HG03521 (cell line): ENCODE measurements around the gene TM6SF1.
"Not testable (repeated sequence)": the region's sequence is repeated elsewhere in the genome, so short reads cannot be mapped to it uniquely, and the experiment has no call there.

Source experiments
- ATAC-seq: cut with Tn5 transposase; IDR thresholded peaks from one replicate; pipeline ENCODE4 v1.9.1; 2021; ENCODE audit warnings: mild to moderate bottlenecking, moderate library complexity; ENCODE audit not compliant: unreplicated experiment

TM6SF1 gene

DNA sequence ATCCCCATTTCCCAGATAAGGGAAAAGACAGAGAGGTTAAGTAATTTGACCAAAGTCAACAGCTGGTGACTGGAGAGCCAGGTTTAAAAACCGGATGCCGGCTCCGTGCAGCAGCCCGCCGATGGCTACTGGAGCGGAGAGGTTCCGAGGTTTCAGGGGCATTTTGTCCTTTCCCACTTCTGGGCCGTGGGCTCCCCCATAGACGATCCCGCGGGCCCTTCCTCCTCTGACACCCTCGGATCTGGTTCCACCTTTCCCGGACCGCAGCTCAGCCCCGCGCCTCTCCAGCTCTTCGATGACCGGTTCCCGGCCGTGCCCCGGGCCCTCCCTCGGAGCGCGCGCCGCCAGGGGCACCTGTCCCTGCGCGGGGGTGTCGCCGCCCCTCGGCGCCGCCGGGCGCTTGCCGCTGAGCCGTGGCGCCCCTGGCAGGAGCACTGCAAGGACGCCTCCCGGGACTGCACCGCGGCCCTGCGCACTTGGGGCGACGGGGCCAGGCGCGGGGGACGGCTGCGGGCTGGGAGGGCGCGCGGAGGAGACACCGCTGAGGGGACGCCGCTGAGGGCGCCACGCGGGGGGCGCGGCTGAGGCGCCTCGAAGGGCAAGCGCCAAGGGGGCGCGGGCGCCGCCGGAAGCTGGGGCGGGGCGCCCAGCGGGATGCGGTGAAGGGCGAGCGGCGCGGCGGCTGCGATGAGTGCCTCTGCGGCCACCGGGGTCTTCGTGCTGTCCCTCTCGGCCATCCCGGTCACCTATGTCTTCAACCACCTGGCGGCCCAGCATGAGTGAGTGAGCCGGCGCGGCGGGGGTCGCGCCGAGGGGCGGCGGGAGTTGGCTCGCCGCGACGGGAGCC is at the start of gene TM6SF1:
TM6SF1 (plus strand) TSS at position 652 of the 847 bp plus-strand sequence; CDS start at position 688, 36 bp downstream.
- no peak for ATAC-seq

DNA sequence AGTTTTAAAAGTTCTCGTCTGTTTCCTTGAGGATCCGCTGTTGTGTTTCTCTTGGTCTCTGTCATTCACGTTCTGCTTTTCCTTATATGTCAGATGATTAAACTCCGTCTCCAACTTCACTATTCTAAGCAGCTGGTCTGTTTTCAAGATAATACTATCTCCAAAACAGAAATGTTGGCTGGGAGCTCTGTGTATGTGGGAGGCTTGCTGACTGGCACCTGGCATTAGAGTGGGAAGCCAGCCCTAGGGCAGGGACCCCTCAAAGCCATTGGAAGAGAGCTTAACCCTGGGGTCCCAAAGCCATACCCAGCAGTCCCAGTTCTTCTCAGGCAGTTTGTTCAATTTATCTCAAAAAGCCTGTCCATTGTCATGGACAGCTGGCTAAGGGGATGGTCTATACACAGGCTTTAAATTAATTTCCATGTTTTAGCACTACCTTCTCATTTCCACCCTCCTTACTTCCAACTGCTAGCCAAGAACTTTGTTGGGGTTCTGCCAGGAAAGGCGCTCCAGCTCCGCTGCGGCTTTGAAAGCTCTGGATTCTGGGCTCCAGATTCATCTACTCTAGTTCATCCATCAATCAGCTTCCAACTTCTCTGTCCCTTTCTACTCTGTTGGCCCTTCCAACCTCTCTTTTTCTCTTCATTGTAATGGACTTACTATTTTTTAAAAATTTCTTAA is 49.6 kb upstream of the TM6SF1 start:
- no peak for ATAC-seq

GRCh38 chr15:83061680-83062079 is 45.8 kb upstream of the TM6SF1 start:
- ATAC-seq = no peak

GRCh38 chr15:83062768-83063180 is 44.7 kb upstream of the TM6SF1 start:
- ATAC-seq = no peak

DNA sequence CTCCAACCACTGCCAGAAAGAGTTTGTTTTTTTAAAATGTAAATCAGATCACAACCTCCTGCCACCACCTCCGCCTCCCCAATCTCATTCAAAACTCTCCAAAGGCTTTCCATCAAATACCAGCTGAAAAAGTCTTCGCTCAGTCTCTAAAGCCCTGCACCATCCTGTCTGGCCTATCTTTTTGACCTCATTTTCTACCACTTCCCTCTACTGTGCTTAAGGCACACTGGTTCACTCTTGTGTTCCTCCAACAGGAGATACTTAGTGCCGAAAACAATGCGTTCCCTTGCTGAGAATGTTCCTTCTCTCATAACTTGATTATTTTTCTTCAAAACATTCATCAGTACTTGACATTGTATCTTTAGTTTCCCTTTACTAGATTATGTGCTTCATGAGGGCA is 43.9 kb upstream of the TM6SF1 start:
- ATAC-seq = no peak

DNA sequence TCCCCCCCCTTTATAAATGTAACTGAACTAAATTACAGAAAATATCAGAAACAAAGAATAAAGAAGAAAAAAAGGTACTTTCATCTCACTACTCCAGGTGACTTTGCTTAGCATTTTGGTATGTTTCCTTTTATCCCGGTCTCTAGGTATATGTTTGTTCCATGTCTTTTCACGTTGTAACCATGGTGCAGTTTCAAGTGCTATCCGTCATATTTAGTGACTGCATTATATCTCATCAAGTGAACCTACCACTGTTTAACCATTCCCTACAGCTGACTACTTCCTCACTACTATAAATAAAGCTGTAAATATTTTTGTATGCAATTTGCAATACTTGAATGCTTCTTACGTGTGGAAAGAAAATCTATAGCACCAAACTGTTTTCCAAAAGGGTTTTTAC is 42.6 kb upstream of the TM6SF1 start:
- ATAC-seq = no peak

GRCh38 chr15:83065431-83065830 is 42.0 kb upstream of the TM6SF1 start:
- ATAC-seq = no peak

- ATAC-seq = no peak
These were observed 41.3 kb upstream of the TM6SF1 start for GRCh38 chr15:83066034-83066733.

GRCh38 chr15:83066734-83067637 is 40.5 kb upstream of the TM6SF1 start, which contains the start of gene BTBD1:
Gene BTBD1 (minus strand): TSS chr15:83067252. CDS start chr15:83067151, 101 bp downstream.
- peak; percentile 82 for ATAC-seq

- no peak for ATAC-seq
These were observed 39.8 kb upstream of the TM6SF1 start for GRCh38 chr15:83067638-83067962.

DNA sequence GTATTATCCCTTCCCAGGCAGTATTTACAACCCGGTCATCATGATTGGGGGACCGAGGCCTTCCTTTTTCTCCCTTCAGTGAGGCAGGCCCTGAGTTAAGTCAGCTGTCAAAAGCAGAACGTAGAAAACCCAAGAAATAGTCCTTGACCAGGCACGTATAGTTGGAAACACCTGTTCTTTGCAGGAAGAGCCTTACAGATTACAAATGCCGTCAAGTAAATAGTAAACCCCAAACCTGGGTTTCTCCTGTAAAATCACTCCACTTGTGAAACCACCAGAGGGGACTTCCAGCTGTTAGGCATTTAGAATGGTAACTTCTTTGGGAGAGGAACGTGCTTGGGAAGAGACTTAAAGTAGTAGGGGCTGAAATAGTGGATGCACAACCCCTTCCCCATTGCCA is 39.4 kb upstream of the TM6SF1 start:
- no peak for ATAC-seq

DNA sequence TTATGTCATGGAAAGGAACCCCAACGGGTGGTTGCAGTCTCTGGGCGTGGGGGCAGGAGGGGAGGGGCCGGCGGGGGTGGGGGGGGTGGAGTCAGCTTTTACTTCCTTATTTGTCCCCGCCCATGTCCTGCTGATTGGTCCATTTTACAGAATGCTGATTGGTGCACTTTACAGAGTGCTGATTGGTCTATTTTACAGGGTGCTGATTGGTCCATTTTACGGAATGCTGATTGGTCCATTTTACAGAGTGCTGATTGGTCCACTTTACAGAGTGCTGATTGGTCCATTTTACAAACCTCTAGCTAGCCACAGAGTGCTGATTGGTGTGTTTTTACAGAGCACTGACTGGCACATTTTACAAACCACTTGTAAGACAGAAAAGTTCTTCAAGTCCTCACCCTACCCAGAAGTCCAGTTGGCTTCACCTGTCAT is 38.2 kb upstream of the TM6SF1 start:
- not testable (repeated sequence) for ATAC-seq

- no peak for ATAC-seq
These were observed 29.8 kb upstream of the TM6SF1 start for GRCh38 chr15:83077491-83078230.

GRCh38 chr15:83078712-83079111 is 28.7 kb upstream of the TM6SF1 start:
- no peak for ATAC-seq

DNA sequence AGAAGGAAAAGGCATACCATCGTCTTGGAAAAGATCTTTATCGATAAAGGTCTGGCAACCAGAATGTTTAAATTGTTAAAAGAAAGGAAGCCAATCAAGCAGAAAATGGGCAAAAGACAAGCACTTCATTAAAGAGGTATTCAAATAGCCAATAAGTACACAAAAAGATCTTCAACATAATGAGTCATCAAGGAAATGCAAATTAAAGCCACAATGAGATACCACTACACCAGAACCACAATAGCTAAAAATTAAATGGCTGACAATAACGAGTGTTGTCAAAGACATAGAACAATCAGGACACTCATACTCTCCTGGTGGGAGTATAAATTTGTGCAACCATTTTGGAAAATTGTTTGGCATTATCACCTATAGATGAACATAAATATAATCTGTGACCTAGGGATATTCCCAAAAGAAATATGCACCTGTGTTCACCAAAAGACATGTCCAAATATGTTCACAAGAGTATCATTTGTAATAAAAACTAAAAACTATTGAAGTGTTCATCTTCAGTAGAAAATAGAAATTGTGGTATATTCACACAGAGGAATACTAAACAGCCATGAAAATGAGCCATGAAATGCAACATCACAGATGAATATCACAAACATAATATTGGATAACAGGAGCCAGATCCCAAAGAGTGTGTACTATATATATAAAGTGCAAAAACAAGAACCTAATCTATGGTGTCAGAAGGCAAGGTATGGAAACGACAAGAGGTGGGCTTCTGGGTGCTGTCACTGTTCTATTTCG is 26.0 kb upstream of the TM6SF1 start:
- ATAC-seq = no peak

DNA sequence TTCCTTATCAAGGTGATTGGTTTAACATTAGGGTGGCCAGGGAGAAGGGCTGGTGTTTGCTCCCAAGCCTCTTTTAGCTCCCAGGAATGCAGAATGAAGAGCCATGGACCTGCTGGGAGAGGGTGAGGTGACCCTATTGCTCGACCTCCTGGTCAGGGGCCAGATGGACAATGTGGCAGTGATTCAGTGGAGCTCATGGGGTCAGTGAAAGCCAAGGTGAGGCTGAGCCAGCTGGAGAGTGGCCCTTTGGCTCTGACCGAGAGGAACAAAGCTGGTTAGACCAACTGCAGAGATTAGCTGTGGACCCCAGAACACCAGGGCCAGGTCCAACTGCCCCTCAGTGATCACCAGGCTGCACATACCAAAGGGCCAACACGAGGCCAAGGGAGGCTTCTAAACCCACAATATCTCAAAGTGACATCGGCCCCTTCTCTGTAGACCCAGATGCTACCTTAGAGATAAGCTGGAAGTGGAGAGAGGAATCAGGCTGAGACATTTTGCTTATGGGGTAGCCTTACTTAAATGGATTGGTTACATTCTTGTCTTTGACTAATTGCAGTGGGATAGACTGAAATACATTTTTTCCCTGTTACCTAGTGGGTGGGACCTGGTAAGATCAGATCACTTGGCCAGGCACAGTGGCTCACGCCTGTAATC is 24.6 kb upstream of the TM6SF1 start:
- ATAC-seq = no peak

- ATAC-seq = not testable (repeated sequence)
These were observed 22.0 kb upstream of the TM6SF1 start for GRCh38 chr15:83085461-83085860.

GRCh38 chr15:83085864-83086552 is 21.4 kb upstream of the TM6SF1 start:
- not testable (repeated sequence) for ATAC-seq
